Lower lobe of right lung (tissue), 2 donors: Measurements from ENCODE around the gene TNFAIP2. TPM values are rescaled to one million over a fixed set of nuclear protein-coding genes. Genes with fewer than 3 reads are reported as not detected.
"Not testable (repeated sequence)": the region's sequence is repeated elsewhere in the genome, so short reads cannot be mapped to it uniquely, and the experiment has no call there.

Experiments used
- ATAC-seq, 2 donors: fragments of 200-7000 bp; cut with Tn5 transposase; one replicate each; pipeline ENCODE4 v1.9.1; 2020 to 2022; ENCODE audit warnings: mild to moderate bottlenecking in 2 of 2, moderate library complexity in 2 of 2
- DNase-seq: peaks from one replicate; pipeline ENCODE4 v3.0.0-alpha.2; 2020
- H3K27ac ChIP-seq: fragments of 200-600 bp; one replicate; pipeline ENCODE4 v1.8.0; 2022
- H3K27me3 ChIP-seq: fragments of 200-600 bp; one replicate; pipeline ENCODE4 v1.8.0; 2022; ENCODE audit warnings: low read depth
- H3K36me3 ChIP-seq: fragments of 200-600 bp; one replicate; pipeline ENCODE4 v1.8.0; 2022; ENCODE audit warnings: mild to moderate bottlenecking
- H3K4me1 ChIP-seq: fragments of 200-600 bp; one replicate; pipeline ENCODE4 v1.8.0; 2022
- H3K4me3 ChIP-seq: fragments of 200-600 bp; one replicate; pipeline ENCODE4 v1.8.0; 2022; ENCODE audit warnings: mild to moderate bottlenecking
- H3K9me3 ChIP-seq: fragments of 200-600 bp; one replicate; pipeline ENCODE4 v1.8.0; 2022
- CTCF ChIP-seq: fragments of 200-600 bp; IDR thresholded peaks from one replicate; pipeline ENCODE4 v1.8.0; 2022; ENCODE audit warnings: antibody characterized with exemption, mild to moderate bottlenecking
- intact Hi-C: fragments of 100-400 bp; cut with DNase I; formaldehyde crosslinking; loops from one replicate; pipeline ENCODE4 v1.11.0; 2022
- total RNA-seq: library from RNA; stranded (reverse); fragmentation: NEBNext Ultra II Directional; extraction: Animal tissue kit (Norgen Biotek cat#: 25700); gene quantifications from one replicate; pipeline ENCODE4 v1.2.1, GENCODE V29; 2021
- donor health status: DM: no; HTN: yes; CAD: no; lungs with severe emphysema.

Gene TNFAIP2
- total RNA-seq, 1 donor from 2014 or later, result 254 TPM

GRCh38 chr14:103172921-103173320 lies 49.7 kb downstream of the TNFAIP2 start:
- DNase-seq (no peak), ATAC-seq (no peak)
- Histone ChIP-seq H3K36me3 (no peaks in the 10 kb centered on the region), H3K9me3 (peaks cover 18% of the 10 kb centered on the region), H3K27me3 (no peaks in the 10 kb centered on the region), H3K4me1 (no peaks in the 10 kb centered on the region), H3K27ac (no peak overlapping the region), H3K4me3 (no peak overlapping the region)
- no peak for TF ChIP-seq CTCF
- intact Hi-C loops, result no loop called here

GRCh38 chr14:103173887-103174286 lies 50.6 kb downstream of the TNFAIP2 start:
- DNase-seq, intact Hi-C loops, ATAC-seq, H3K36me3 ChIP-seq, H3K4me1 ChIP-seq, H3K4me3 ChIP-seq, H3K27me3 ChIP-seq, H3K27ac ChIP-seq: not testable (repeated sequence)
- peaks cover 18% of the 10 kb centered on the region for H3K9me3 ChIP-seq

- H3K36me3 ChIP-seq, H3K27me3 ChIP-seq, H3K4me3 ChIP-seq, ATAC-seq, intact Hi-C loops, DNase-seq, H3K27ac ChIP-seq, H3K4me1 ChIP-seq: not testable (repeated sequence)
- peaks cover 12% of the 10 kb centered on the region for H3K9me3 ChIP-seq
Measured at GRCh38 chr14:103176176-103176575, 52.9 kb downstream of the TNFAIP2 start.

- H3K27me3 ChIP-seq, result no peaks in the 10 kb centered on the region
- peaks cover 12% of the 10 kb centered on the region for H3K9me3 ChIP-seq
- H3K4me1 ChIP-seq, result no peaks in the 10 kb centered on the region
- DNase-seq (no peak), ATAC-seq (peak in 1 of 2 donors; percentile 25)
- no peaks in the 10 kb centered on the region for H3K36me3 ChIP-seq
- TF ChIP-seq CTCF, result no peak
- intact Hi-C loops, result no loop called here
- H3K4me3 ChIP-seq, result no peak overlapping the region
- no peak overlapping the region for H3K27ac ChIP-seq
Measured at GRCh38 chr14:103177376-103177775, 54.1 kb downstream of the TNFAIP2 start.

GRCh38 chr14:103178521-103178920 lies 55.3 kb downstream of the TNFAIP2 start:
- Histone ChIP-seq H3K4me3 (no peak overlapping the region), H3K27me3 (no peaks in the 10 kb centered on the region), H3K27ac (no peak overlapping the region), H3K4me1 (no peaks in the 10 kb centered on the region), H3K36me3 (no peaks in the 10 kb centered on the region), H3K9me3 (peaks cover 5% of the 10 kb centered on the region)
- no peak for DNase-seq
- no peak for TF ChIP-seq CTCF
- intact Hi-C loops, result no loop called here
- ATAC-seq, result no peak

- Histone ChIP-seq H3K27me3 (no peaks in the 10 kb centered on the region), H3K36me3 (no peaks in the 10 kb centered on the region), H3K27ac (no peak overlapping the region), H3K4me3 (no peak overlapping the region), H3K9me3 (no peaks in the 10 kb centered on the region), H3K4me1 (no peaks in the 10 kb centered on the region)
- DNase-seq, result no peak
- TF ChIP-seq CTCF, result no peak
- intact Hi-C loops, result no loop called here
- peak; percentile 59 to 86 for ATAC-seq
Measured at GRCh38 chr14:103179094-103179493, 55.8 kb downstream of the TNFAIP2 start.

- Histone ChIP-seq H3K9me3 (no peaks in the 10 kb centered on the region), H3K36me3 (no peaks in the 10 kb centered on the region), H3K27me3 (no peaks in the 10 kb centered on the region), H3K27ac (no peak overlapping the region), H3K4me3 (no peak overlapping the region), H3K4me1 (no peaks in the 10 kb centered on the region)
- no peak for TF ChIP-seq CTCF
- intact Hi-C loops, result no loop called here
- ATAC-seq (no peak), DNase-seq (no peak)
Measured at GRCh38 chr14:103180331-103180730, 57.1 kb downstream of the TNFAIP2 start.
